Neural progenitor cell (in vitro differentiated cells): Measurements from ENCODE around the gene ABCC10. TPM values are rescaled to one million over a fixed set of nuclear protein-coding genes. Genes with fewer than 3 reads are reported as not detected.

Experiments
- DNase-seq: peaks from one replicate; pipeline ENCODE4 v3.0.0-alpha.2; 2016; ENCODE audit warnings: low spot score
- H2AFZ ChIP-seq: fragments of 200-600 bp; sonication (generic); replicated peaks from 2 replicates; pipeline ENCODE4 v1.6.1; 2016; ENCODE audit warnings: antibody characterized with exemption
- H3F3A ChIP-seq: fragments of 200-600 bp; sonication (generic); 2 replicates; pipeline ENCODE4 v1.6.1; 2016; ENCODE audit warnings: antibody characterized with exemption, low read depth
- H3K27ac ChIP-seq: fragments of 200-600 bp; sonication (generic); 2 replicates; pipeline ENCODE4 v1.5.1; 2016; ENCODE audit warnings: mild to moderate bottlenecking
- H3K27me3 ChIP-seq: fragments of 200-600 bp; sonication (generic); 2 replicates; pipeline ENCODE4 v1.6.1; 2016; ENCODE audit warnings: mild to moderate bottlenecking, moderate library complexity
- H3K36me3 ChIP-seq: fragments of 200-600 bp; sonication (generic); 2 replicates; pipeline ENCODE4 v1.5.1; 2016
- H3K4me1 ChIP-seq: fragments of 200-600 bp; sonication (generic); 2 replicates; pipeline ENCODE4 v1.6.1; 2016; ENCODE audit warnings: mixed run types
- H3K4me2 ChIP-seq: fragments of 200-600 bp; sonication (generic); 2 replicates; pipeline ENCODE4 v1.6.1; 2016
- H3K4me3 ChIP-seq: fragments of 200-600 bp; sonication (generic); 2 replicates; pipeline ENCODE4 v1.5.1; 2016
- H3K79me2 ChIP-seq: fragments of 200-600 bp; sonication (generic); 2 replicates; pipeline ENCODE4 v1.6.1; 2016; ENCODE audit warnings: low read depth
- H3K9ac ChIP-seq: fragments of 200-600 bp; sonication (generic); 2 replicates; pipeline ENCODE4 v1.6.1; 2016
- H3K9me3 ChIP-seq: fragments of 200-600 bp; sonication (generic); 2 replicates; pipeline ENCODE4 v1.5.1; 2016; ENCODE audit warnings: low read depth
- H4K20me1 ChIP-seq: fragments of 200-600 bp; sonication (generic); 2 replicates; pipeline ENCODE4 v1.6.1; 2016; ENCODE audit warnings: low read depth
- H3K27ac Mint-ChIP-seq: 3 replicates; pipeline ENCODE4 v1.8.0; 2021; ENCODE audit warnings: mixed read lengths
- H3K27me3 Mint-ChIP-seq: 2 replicates; pipeline ENCODE4 v1.8.0; 2022; ENCODE audit warnings: low read depth, mild to moderate bottlenecking, inconsistent platforms, moderate library complexity, mixed read lengths; ENCODE audit not compliant: insufficient read depth
- H3K36me3 Mint-ChIP-seq: 3 replicates; pipeline ENCODE4 v1.8.0; 2021; ENCODE audit warnings: mixed read lengths
- H3K4me1 Mint-ChIP-seq: 3 replicates; pipeline ENCODE4 v1.8.0; 2021; ENCODE audit warnings: mixed read lengths
- H3K4me3 Mint-ChIP-seq: 3 replicates; pipeline ENCODE4 v1.8.0; 2021; ENCODE audit warnings: mild to moderate bottlenecking, moderate library complexity, mixed read lengths
- H3K9me3 Mint-ChIP-seq: 3 replicates; pipeline ENCODE4 v1.8.0; 2020; ENCODE audit warnings: mixed read lengths
- CTCF ChIP-seq: fragments of 200-600 bp; sonication (generic); IDR thresholded peaks from 2 replicates; pipeline ENCODE4 v1.5.1; 2017; ENCODE audit warnings: antibody characterized with exemption, mild to moderate bottlenecking
- EZH2 ChIP-seq: fragments of 200-600 bp; sonication (generic); IDR thresholded peaks from 2 replicates; pipeline ENCODE4 v1.6.1; 2017; ENCODE audit warnings: antibody characterized with exemption, mild to moderate bottlenecking, moderate library complexity
- EZH2phosphoT487 ChIP-seq: fragments of 200-600 bp; sonication (generic); IDR thresholded peaks from 2 replicates; pipeline ENCODE4 v1.6.1; 2017; ENCODE audit warnings: antibody characterized with exemption
- total RNA-seq: library from RNA; depleted of rRNA; stranded (reverse); fragments of >200 nt; gene quantifications from 2 replicates; pipeline ENCODE4 v1.2.3, GENCODE V29; 2015; ENCODE audit warnings: low replicate concordance

Gene ABCC10
- total RNA-seq, 1 donor from 2014 or later: 10.1 TPM

GRCh38 chr6:43490523-43490939, 63.2 kb downstream of the ABCC10 start:
- Histone ChIP-seq H2AFZ (no peak overlapping the region), H4K20me1 (peaks cover 18% of the 10 kb centered on the region), H3K4me1 (peaks cover 12% of the 10 kb centered on the region), H3F3A (no peaks in the 10 kb centered on the region), H3K4me2 (no peak overlapping the region), H3K9me3 (no peaks in the 10 kb centered on the region), H3K79me2 (no peaks in the 10 kb centered on the region), H3K9ac (no peak overlapping the region), H3K36me3 (no peaks in the 10 kb centered on the region), H3K4me3 (no peak overlapping the region), H3K27ac (no peak overlapping the region), H3K27me3 (no peaks in the 10 kb centered on the region)
- H3K27ac Mint-ChIP-seq: peak overlapping the region; percentile 46
- no peak for DNase-seq
- no peak for TF ChIP-seq CTCF
- no peak for TF ChIP-seq EZH2
- no peak for TF ChIP-seq EZH2phosphoT487
- peaks cover 10% of the 10 kb centered on the region for H3K4me1 Mint-ChIP-seq
- H3K27me3 Mint-ChIP-seq: peaks cover 4% of the 10 kb centered on the region
- no peak overlapping the region for H3K4me3 Mint-ChIP-seq
- H3K36me3 Mint-ChIP-seq: peaks cover 9% of the 10 kb centered on the region
- H3K9me3 Mint-ChIP-seq: no peaks in the 10 kb centered on the region

GRCh38 chr6:43491750-43492661, 64.7 kb downstream of the ABCC10 start:
- Histone ChIP-seq H3K9ac (no peak overlapping the region), H3K79me2 (no peaks in the 10 kb centered on the region), H4K20me1 (peaks cover 24% of the 10 kb centered on the region), H3K4me1 (peaks cover 19% of the 10 kb centered on the region), H3K27ac (no peak overlapping the region), H3K27me3 (no peaks in the 10 kb centered on the region), H3K9me3 (no peaks in the 10 kb centered on the region), H3K4me2 (no peak overlapping the region), H3F3A (no peaks in the 10 kb centered on the region), H3K4me3 (no peak overlapping the region), H3K36me3 (no peaks in the 10 kb centered on the region), H2AFZ (no peak overlapping the region)
- H3K27me3 Mint-ChIP-seq: peaks cover 4% of the 10 kb centered on the region
- TF ChIP-seq EZH2 (no peak), EZH2phosphoT487 (no peak), CTCF (no peak)
- no peak for DNase-seq
- H3K36me3 Mint-ChIP-seq: peaks cover 5% of the 10 kb centered on the region
- H3K4me3 Mint-ChIP-seq: no peak overlapping the region
- peak overlapping the region; percentile 82 for H3K27ac Mint-ChIP-seq
- H3K4me1 Mint-ChIP-seq: peaks cover 10% of the 10 kb centered on the region
- no peaks in the 10 kb centered on the region for H3K9me3 Mint-ChIP-seq

GRCh38 chr6:43492673-43493072, 65.3 kb downstream of the ABCC10 start:
- Mint-ChIP-seq H3K27ac (peak overlapping the region; percentile 82), H3K36me3 (peaks cover 5% of the 10 kb centered on the region)

More at GRCh38 chr6:43492673-43493072, 65.3 kb downstream of the ABCC10 start:
- Histone ChIP-seq H2AFZ (no peak overlapping the region), H3K36me3 (no peaks in the 10 kb centered on the region), H3K27me3 (no peaks in the 10 kb centered on the region), H3K27ac (no peak overlapping the region), H3K4me3 (no peak overlapping the region), H3K4me2 (no peak overlapping the region), H3F3A (no peaks in the 10 kb centered on the region), H3K9ac (no peak overlapping the region), H4K20me1 (peaks cover 30% of the 10 kb centered on the region), H3K9me3 (no peaks in the 10 kb centered on the region), H3K4me1 (peaks cover 19% of the 10 kb centered on the region), H3K79me2 (peaks cover 5% of the 10 kb centered on the region)
- Mint-ChIP-seq H3K9me3 (no peaks in the 10 kb centered on the region), H3K27me3 (peaks cover 6% of the 10 kb centered on the region), H3K4me1 (peaks cover 10% of the 10 kb centered on the region), H3K4me3 (no peak overlapping the region)
- TF ChIP-seq CTCF (no peak), EZH2phosphoT487 (no peak), EZH2 (no peak)
- no peak for DNase-seq
